Ectodermal cell (in vitro differentiated cells): ENCODE data around the gene PSTPIP2.
"Not testable (repeated sequence)": the region's sequence is repeated elsewhere in the genome, so short reads cannot be mapped to it uniquely, and the experiment has no call there.

ENCODE experiments used
- H3K27ac ChIP-seq: 2 replicates; pipeline ENCODE4 v1.7.0; 2013; ENCODE audit warnings: mild to moderate bottlenecking, low read depth, low read length; ENCODE audit not compliant: insufficient read depth, poor library complexity, severe bottlenecking
- H3K27me3 ChIP-seq: 2 replicates; pipeline ENCODE4 v1.7.0; 2013; ENCODE audit warnings: mild to moderate bottlenecking, low read length; ENCODE audit not compliant: insufficient read depth, control insufficient read depth, poor library complexity, severe bottlenecking
- H3K36me3 ChIP-seq: one replicate; pipeline ENCODE4 v1.7.0; 2013; ENCODE audit warnings: low read length; ENCODE audit not compliant: control insufficient read depth, insufficient read depth
- H3K4me1 ChIP-seq: one replicate; pipeline ENCODE4 v1.7.0; 2013; ENCODE audit warnings: low read length; ENCODE audit not compliant: control insufficient read depth, insufficient read depth
- H3K4me3 ChIP-seq: 2 replicates; pipeline ENCODE4 v1.7.0; 2013; ENCODE audit warnings: low read depth, low read length, control low read depth; ENCODE audit not compliant: insufficient read depth
- H3K9me3 ChIP-seq: 2 replicates; pipeline ENCODE4 v1.7.0; 2013; ENCODE audit warnings: mild to moderate bottlenecking, low read length, moderate library complexity; ENCODE audit not compliant: control insufficient read depth
- WGBS, 2 experiments: methylation state at CpG; one replicate each; pipeline ENCODE4 v1.1.7; 2013; ENCODE audit warnings: missing lambda C conversion rate in 2 of 2; 5-methylcytosine and 5-hydroxymethylcytosine counted together

Gene PSTPIP2

GRCh38 chr18:45993438-45993837 is 78.6 kb downstream of the PSTPIP2 start:
- H3K27me3 ChIP-seq: no peaks in the 10 kb centered on the region
- H3K4me1 ChIP-seq: no peaks in the 10 kb centered on the region
- 94% methylated on average over 4 of the region's 4 CpGs for WGBS, 2 experiments
- no peak overlapping the region for H3K27ac ChIP-seq
- H3K36me3 ChIP-seq: no peaks in the 10 kb centered on the region
- no peak overlapping the region for H3K4me3 ChIP-seq
- H3K9me3 ChIP-seq: no peaks in the 10 kb centered on the region

DNA sequence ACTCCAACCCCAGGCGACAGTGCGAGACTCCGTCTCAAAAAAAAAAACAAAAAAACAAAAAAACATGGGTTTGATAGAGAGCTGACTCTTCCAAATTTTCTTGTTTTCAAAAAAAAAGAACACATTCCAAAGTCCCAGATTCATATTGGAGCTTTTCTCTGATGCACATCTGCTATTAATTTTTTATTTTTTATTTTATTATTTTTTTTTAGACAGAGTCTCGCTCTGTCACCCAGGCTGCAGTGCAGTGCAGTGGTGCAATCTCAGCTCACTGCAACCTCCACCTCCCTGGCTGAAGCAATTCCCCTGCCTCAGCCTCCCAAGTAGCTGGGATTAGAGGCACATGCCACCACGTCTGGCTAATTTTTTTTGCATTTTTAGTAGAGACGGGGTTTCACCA is 79.5 kb downstream of the PSTPIP2 start:
- not testable (repeated sequence) for H3K36me3 ChIP-seq, H3K9me3 ChIP-seq, H3K4me1 ChIP-seq, H3K4me3 ChIP-seq, H3K27me3 ChIP-seq, H3K27ac ChIP-seq
- 89 to 93% methylated on average over 6 of the region's 6 CpGs for WGBS, 2 experiments

GRCh38 chr18:45991788-45992187 is 80.3 kb downstream of the PSTPIP2 start:
- H3K36me3 ChIP-seq: no peaks in the 10 kb centered on the region
- WGBS, 2 experiments: 99 to 100% methylated on average over 2 to 3 of the region's 3 CpGs
- H3K27ac ChIP-seq: no peak overlapping the region
- H3K4me1 ChIP-seq: no peaks in the 10 kb centered on the region
- no peaks in the 10 kb centered on the region for H3K27me3 ChIP-seq
- no peaks in the 10 kb centered on the region for H3K9me3 ChIP-seq
- no peak overlapping the region for H3K4me3 ChIP-seq

DNA sequence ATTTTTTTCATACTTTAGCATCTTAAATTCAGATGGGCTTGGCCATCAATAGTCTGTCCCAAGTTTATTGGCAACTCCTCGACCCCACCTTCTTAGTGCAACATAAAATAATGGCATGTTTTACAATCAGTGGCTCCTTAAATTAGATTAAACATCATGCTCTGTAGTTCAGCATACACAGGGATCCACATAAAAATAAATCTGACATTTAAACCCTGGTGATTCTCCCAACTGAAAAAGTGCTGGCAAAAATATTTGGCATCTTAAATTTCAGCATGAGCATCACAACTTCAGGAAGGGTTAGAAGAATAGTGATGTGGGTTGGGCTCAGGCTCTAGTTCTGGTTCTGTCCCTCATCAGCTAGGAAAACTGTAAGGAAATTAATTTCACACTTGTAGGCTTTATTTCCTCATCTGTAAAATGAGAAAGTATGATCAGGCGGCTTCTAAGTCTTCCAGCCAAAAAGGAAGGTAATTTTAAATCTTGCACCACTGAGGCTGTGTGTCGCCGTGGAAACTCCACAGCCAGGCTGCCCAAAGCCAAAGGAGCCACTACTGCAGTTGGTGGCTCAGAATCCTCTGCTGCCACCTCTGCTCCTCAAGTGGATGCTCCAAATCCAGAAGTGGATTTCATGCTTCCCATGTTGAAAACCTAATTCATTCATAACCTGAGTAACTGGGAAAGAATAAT is 87.4 kb downstream of the PSTPIP2 start:
- Histone ChIP-seq H3K36me3 (no peaks in the 10 kb centered on the region), H3K27me3 (no peaks in the 10 kb centered on the region), H3K4me1 (no peaks in the 10 kb centered on the region), H3K4me3 (no peak overlapping the region), H3K9me3 (no peaks in the 10 kb centered on the region), H3K27ac (no peak overlapping the region)
- WGBS, 2 experiments: 92 to 94% methylated on average over 4 of the region's 4 CpGs

DNA sequence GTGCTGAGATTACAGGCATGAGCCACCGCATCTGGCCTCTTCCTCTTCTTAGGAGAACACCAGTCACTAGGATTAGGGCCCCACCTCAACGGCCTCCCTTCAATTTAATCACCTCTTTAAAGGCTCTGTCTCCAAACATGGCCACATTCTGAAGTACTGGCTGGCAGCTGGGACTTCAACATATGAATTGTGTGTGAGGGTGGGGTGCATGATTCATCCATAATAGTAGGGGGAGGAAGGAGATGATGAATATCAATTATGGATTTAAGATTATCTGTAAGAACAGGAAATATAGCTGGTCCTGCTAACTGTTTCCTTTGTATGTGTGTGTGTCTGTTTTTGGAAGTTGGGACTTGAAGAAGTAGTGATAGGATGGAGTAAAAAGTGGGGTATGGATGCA is 90.2 kb downstream of the PSTPIP2 start:
- Histone ChIP-seq H3K9me3 (no peaks in the 10 kb centered on the region), H3K27ac (no peak overlapping the region), H3K4me3 (no peak overlapping the region), H3K4me1 (no peaks in the 10 kb centered on the region), H3K36me3 (no peaks in the 10 kb centered on the region), H3K27me3 (no peaks in the 10 kb centered on the region)
- WGBS, 2 experiments: 85 to 86% methylated on average over 2 of the region's 2 CpGs

DNA sequence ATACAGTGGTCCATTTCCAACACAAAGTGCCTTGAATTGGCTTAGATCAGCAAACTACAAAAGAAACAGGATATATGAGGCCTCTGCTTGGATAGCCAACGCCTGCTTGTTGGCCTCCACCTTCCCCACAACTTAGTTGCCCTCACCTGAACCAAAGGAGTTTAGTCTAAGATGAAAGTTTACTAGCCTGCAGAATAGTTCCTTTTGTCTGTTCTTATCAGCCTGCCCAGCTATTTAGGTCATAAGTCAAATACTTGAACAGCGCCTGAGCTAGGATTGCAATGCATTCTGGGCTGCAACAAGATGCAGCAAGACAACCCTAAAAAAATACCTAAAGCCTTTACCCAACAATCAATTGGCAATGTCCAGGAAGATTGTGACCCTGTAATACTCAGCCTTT is 91.8 kb downstream of the PSTPIP2 start:
- Histone ChIP-seq H3K27ac (no peak overlapping the region), H3K4me3 (no peak overlapping the region), H3K36me3 (no peaks in the 10 kb centered on the region), H3K4me1 (no peaks in the 10 kb centered on the region), H3K9me3 (no peaks in the 10 kb centered on the region), H3K27me3 (no peaks in the 10 kb centered on the region)
- WGBS, 2 experiments: 90 to 99% methylated on average over 2 of the region's 2 CpGs

DNA sequence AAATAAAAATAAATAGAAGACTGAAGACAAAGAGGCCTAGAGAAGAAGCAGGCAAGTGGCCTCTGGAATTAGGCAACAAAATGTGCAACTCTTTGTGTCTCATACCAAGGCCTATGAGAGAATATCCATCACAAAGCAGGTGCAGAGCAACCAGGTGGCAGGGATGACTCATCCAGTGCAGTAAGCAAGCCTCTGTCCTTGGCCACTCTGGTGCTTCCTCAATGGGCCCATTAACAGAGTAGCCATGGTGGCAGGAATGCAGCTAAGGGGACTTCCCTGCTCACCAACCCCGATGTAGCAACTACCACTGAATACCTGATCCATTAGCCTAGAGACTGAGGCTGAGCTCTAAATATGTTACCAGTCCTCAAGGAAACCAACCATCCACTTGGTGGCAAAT is 94.0 kb downstream of the PSTPIP2 start:
- H3K36me3 ChIP-seq: no peaks in the 10 kb centered on the region
- no peaks in the 10 kb centered on the region for H3K4me1 ChIP-seq
- H3K4me3 ChIP-seq: no peak overlapping the region
- no peaks in the 10 kb centered on the region for H3K9me3 ChIP-seq
- no peaks in the 10 kb centered on the region for H3K27me3 ChIP-seq
- 63 to 73% methylated on average over 1 of the region's 1 CpG for WGBS, 2 experiments
- no peak overlapping the region for H3K27ac ChIP-seq

DNA sequence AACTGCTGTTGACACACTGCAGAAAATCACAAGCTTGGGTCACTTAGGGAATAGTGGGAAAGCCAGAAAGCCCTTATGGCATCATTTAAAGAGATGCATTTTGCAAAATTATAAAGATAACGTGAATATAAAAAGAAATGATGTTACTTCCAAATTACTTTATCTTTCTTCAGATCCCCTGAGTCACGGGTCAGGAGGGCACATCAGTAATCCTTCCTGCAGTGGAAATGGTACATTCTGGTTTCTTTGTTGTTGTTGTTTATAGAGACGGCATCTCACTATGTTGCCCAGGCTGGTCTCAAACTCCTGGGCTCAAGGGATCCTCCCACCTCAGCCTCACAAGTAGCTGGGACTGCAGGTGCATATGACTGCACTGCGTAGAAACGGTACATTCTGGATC is 95.1 kb downstream of the PSTPIP2 start:
- Histone ChIP-seq H3K27ac (no peak overlapping the region), H3K9me3 (no peaks in the 10 kb centered on the region), H3K4me1 (no peaks in the 10 kb centered on the region), H3K4me3 (no peak overlapping the region), H3K36me3 (no peaks in the 10 kb centered on the region), H3K27me3 (no peaks in the 10 kb centered on the region)
- WGBS, 2 experiments: 83 to 91% methylated on average over 4 to 5 of the region's 5 CpGs

DNA sequence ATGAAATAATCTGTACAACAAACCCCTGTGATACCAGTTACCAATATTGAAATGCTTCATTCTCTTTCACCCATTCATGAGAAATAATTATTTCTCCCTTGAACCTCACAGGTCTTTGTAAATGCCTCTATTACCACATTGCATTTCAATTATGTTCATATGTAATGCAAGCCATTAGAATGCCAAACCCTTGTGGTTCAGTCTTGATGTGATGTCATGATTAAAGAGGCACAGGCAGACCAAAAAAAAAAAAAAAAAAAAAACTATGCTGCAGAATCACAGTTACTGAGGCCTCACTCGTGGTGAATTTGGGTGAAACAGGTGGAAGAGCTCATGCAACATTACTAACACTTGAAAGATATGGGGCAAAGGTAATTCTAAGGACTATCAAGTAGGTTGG is 95.5 kb downstream of the PSTPIP2 start:
- 68 to 83% methylated on average over 1 of the region's 1 CpG for WGBS, 2 experiments
- Histone ChIP-seq H3K9me3 (no peaks in the 10 kb centered on the region), H3K36me3 (no peaks in the 10 kb centered on the region), H3K4me3 (no peak overlapping the region), H3K27me3 (no peaks in the 10 kb centered on the region), H3K27ac (no peak overlapping the region), H3K4me1 (no peaks in the 10 kb centered on the region)

- H3K4me1 ChIP-seq: no peaks in the 10 kb centered on the region
- H3K9me3 ChIP-seq: no peaks in the 10 kb centered on the region
- no peak overlapping the region for H3K27ac ChIP-seq
- H3K27me3 ChIP-seq: peaks cover 3% of the 10 kb centered on the region
- 74 to 80% methylated on average over 5 of the region's 5 CpGs for WGBS, 2 experiments
- no peak overlapping the region for H3K4me3 ChIP-seq
- no peaks in the 10 kb centered on the region for H3K36me3 ChIP-seq
Measured at GRCh38 chr18:45974088-45974536, 97.9 kb downstream of the PSTPIP2 start.
